ENCODE data around the gene WDR90.

- TF ChIP-seq, protein P1, sequence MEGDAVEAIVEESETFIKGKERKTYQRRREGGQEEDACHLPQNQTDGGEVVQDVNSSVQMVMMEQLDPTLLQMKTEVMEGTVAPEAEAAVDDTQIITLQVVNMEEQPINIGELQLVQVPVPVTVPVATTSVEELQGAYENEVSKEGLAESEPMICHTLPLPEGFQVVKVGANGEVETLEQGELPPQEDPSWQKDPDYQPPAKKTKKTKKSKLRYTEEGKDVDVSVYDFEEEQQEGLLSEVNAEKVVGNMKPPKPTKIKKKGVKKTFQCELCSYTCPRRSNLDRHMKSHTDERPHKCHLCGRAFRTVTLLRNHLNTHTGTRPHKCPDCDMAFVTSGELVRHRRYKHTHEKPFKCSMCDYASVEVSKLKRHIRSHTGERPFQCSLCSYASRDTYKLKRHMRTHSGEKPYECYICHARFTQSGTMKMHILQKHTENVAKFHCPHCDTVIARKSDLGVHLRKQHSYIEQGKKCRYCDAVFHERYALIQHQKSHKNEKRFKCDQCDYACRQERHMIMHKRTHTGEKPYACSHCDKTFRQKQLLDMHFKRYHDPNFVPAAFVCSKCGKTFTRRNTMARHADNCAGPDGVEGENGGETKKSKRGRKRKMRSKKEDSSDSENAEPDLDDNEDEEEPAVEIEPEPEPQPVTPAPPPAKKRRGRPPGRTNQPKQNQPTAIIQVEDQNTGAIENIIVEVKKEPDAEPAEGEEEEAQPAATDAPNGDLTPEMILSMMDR (IDR thresholded peaks at IDR 0.05): no peak
- no peak for TF ChIP-seq POLR2A (IDR thresholded peaks at IDR 0.05)
Measured at GRCh38 chr16:705431-706188, 56.4 kb downstream of the WDR90 start, which contains the start of gene FBXL16.

All from body of pancreas (tissue), 4 donors.